GM10248 (cell line): ENCODE data around the gene UBE2D3.
"Not testable (repeated sequence)": the region's sequence is repeated elsewhere in the genome, so short reads cannot be mapped to it uniquely, and the experiment has no call there.

ENCODE experiments used
- CTCF ChIA-PET: fragments of 300-600 bp; sonication (Branson Sonifier 250); formaldehyde crosslinking; extraction: SDS; loops from one replicate; lab custom pipeline; 2021; ENCODE audit warnings: antibody characterized with exemption; lab: Yijun Ruan, JAX
- POLR2A ChIA-PET: fragments of 350-650 bp; sonication (Branson Sonifier 250); formaldehyde crosslinking; extraction: SDS; loops from one replicate; lab custom pipeline; 2020; ENCODE audit warnings: antibody characterized with exemption; lab: Yijun Ruan, JAX
- DNase-seq: peaks from one replicate; pipeline ENCODE4 v3.0.0; 2012; ENCODE audit errors: extremely low spot score
- TF ChIP-seq, protein P1 (sequence below): IDR thresholded peaks from 2 replicates; pipeline ENCODE4 v1.5.1; 2012; ENCODE audit warnings: mild to moderate bottlenecking, low read depth; ENCODE audit errors: extremely low read depth, missing control alignments, control extremely low read depth

Gene UBE2D3

GRCh38 chr4:102867278-102868152 is 40.2 kb upstream of the UBE2D3 start:
- no peak for DNase-seq
- TF ChIP-seq, protein P1, sequence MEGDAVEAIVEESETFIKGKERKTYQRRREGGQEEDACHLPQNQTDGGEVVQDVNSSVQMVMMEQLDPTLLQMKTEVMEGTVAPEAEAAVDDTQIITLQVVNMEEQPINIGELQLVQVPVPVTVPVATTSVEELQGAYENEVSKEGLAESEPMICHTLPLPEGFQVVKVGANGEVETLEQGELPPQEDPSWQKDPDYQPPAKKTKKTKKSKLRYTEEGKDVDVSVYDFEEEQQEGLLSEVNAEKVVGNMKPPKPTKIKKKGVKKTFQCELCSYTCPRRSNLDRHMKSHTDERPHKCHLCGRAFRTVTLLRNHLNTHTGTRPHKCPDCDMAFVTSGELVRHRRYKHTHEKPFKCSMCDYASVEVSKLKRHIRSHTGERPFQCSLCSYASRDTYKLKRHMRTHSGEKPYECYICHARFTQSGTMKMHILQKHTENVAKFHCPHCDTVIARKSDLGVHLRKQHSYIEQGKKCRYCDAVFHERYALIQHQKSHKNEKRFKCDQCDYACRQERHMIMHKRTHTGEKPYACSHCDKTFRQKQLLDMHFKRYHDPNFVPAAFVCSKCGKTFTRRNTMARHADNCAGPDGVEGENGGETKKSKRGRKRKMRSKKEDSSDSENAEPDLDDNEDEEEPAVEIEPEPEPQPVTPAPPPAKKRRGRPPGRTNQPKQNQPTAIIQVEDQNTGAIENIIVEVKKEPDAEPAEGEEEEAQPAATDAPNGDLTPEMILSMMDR, result no peak
- CTCF ChIA-PET, result interaction anchor here (0.9 to 3.0 kb wide), 5 partner anchors 15 to 40 kb away, joined by 3 to 13 read pairs (median 3); partner anchors contain the start of gene UBE2D3
- POLR2A ChIA-PET, result interaction anchor here (1.6 to 2.6 kb wide), 2 partner anchors 16 to 39 kb away, joined by 13 to 49 read pairs; partner anchors contain the start of gene UBE2D3

DNA sequence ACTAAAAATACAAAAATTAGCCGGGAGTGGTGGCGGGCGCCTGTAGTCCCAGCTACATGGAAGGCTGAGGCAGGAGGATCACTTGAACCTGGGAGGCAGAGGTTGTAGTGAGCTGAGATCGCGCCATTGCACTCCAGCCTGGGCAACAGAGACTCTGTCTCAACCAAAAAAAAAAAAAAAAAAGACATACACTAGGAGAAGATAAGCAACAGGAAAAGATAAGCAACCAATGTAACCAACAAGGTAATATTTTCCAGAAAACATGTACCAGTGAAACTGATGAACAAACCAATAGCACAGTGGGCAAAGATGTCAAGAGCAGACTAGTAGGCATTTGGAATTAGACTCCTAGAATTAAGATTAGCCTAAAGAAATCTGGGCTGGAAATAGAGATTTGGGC is 38.0 kb upstream of the UBE2D3 start:
- DNase-seq, POLR2A ChIA-PET: not testable (repeated sequence)
- CTCF ChIA-PET, result interaction anchor here (3.0 kb wide), 1 partner anchor 15 kb away, joined by 12 read pairs; no protein-coding TSS in a partner anchor

- ChIA-PET CTCF (no interaction called here), POLR2A (no interaction called here)
- no peak for DNase-seq
- TF ChIP-seq, protein P1, result no peak
These were observed 35.4 kb upstream of the UBE2D3 start for GRCh38 chr4:102862747-102863146.

GRCh38 chr4:102862016-102862415 is 34.7 kb upstream of the UBE2D3 start:
- ChIA-PET CTCF (interaction anchor here (0.8 kb wide), 1 partner anchor 9 kb away, joined by 3 read pairs; no protein-coding TSS in a partner anchor), POLR2A (no interaction called here)
- DNase-seq, result no peak
- TF ChIP-seq, protein P1, result no peak

DNA sequence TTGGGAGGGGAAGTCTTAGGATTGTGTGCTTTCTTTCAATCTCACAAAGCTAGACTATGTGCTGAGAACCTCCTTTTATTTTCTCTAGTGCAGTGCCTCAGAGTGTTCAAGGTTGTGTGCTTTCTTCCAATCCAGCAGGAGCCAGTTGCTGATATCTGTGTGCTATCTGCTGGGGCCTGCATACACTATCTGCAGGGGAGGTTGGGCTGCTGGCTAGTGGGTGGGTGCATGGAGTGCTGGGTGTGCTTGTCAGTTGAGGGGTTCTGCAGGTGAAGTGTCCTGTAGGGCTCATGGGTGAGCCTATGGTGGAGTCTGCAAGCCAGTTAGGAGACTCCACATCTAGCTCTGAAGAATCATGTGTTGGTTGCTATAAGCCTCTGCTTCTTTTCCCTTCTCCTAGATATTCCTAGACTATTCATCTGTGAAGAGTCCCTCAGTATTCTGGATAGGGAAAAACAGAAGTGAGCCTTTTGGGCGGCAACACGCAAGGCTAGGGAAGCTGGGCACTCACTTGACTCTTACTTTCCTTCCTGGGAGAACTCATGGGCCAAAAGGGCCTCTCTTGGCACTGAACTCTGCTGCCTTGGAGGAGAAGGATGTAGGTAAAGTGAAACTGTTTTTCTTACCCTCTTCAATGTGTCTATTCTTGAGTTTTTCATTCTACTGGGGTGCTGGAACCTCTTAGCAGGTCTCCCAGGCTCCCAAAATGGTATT is 33.4 kb upstream of the UBE2D3 start:
- no peak for DNase-seq
- TF ChIP-seq, protein P1, result no peak
- CTCF ChIA-PET, result interaction anchor here (0.8 kb wide), 2 partner anchors 8 to 9 kb away, joined by 3 read pairs; no protein-coding TSS in a partner anchor
- POLR2A ChIA-PET, result no interaction called here

- POLR2A ChIA-PET, result no interaction called here
- TF ChIP-seq, protein P1, result no peak
- CTCF ChIA-PET, result interaction anchor here (1.0 to 1.6 kb wide), 2 partner anchors 26 to 30 kb away, joined by 3 read pairs; no protein-coding TSS in a partner anchor
- DNase-seq, result no peak
These were observed 31.6 kb upstream of the UBE2D3 start for GRCh38 chr4:102858828-102859464.
